ENCODE data around the gene PHLDB3. TPM values are rescaled to one million over a fixed set of nuclear protein-coding genes. Genes with fewer than 3 reads are reported as not detected.

The PHLDB3 gene
- total RNA-seq, 1 donor from 2014 or later = 7.8 TPM

GRCh38 chr19:43501661-43502418, 2.7 kb downstream of the PHLDB3 start:
- Histone ChIP-seq H3K27ac (no peak overlapping the region), H3K4me3 (no peak overlapping the region), H3K36me3 (peaks cover 10% of the 10 kb centered on the region), H3K4me1 (peaks cover 23% of the 10 kb centered on the region), H3K27me3 (ENCODE audit: low read depth) (no peaks in the 10 kb centered on the region), H3K9me3 (no peaks in the 10 kb centered on the region)
- TF ChIP-seq CTCF (IDR thresholded peaks at IDR 0.05) = no peak
- DNase-seq (no peak), ATAC-seq (no peak)
- intact Hi-C loops (cut with DNase I) = no loop called here

- no peaks in the 10 kb centered on the region for H3K9me3 ChIP-seq
- DNase-seq (no peak), ATAC-seq (no peak)
- H3K36me3 ChIP-seq = peaks cover 28% of the 10 kb centered on the region
- intact Hi-C loops (cut with DNase I) = no loop called here
- no peak for TF ChIP-seq CTCF (IDR thresholded peaks at IDR 0.05)
- no peaks in the 10 kb centered on the region for H3K27me3 ChIP-seq (ENCODE audit: low read depth)
- H3K4me1 ChIP-seq = peaks cover 12% of the 10 kb centered on the region
- no peak overlapping the region for H3K4me3 ChIP-seq
- no peak overlapping the region for H3K27ac ChIP-seq
These were observed 5.5 kb downstream of the PHLDB3 start for GRCh38 chr19:43499042-43499441.

- intact Hi-C loops (cut with DNase I) = no loop called here
These were observed 6.2 kb downstream of the PHLDB3 start for GRCh38 chr19:43498233-43498842.

GRCh38 chr19:43496960-43497359, 7.6 kb downstream of the PHLDB3 start:
- no peaks in the 10 kb centered on the region for H3K9me3 ChIP-seq
- DNase-seq (no peak), ATAC-seq (no peak)
- no peak overlapping the region for H3K4me3 ChIP-seq
- intact Hi-C loops (cut with DNase I) = no loop called here
- H3K36me3 ChIP-seq = peaks cover 28% of the 10 kb centered on the region
- no peaks in the 10 kb centered on the region for H3K27me3 ChIP-seq (ENCODE audit: low read depth)
- TF ChIP-seq CTCF (IDR thresholded peaks at IDR 0.05) = no peak
- no peak overlapping the region for H3K27ac ChIP-seq
- no peaks in the 10 kb centered on the region for H3K4me1 ChIP-seq

More at GRCh38 chr19:43498233-43498842, 6.2 kb downstream of the PHLDB3 start:
- no peaks in the 10 kb centered on the region for H3K9me3 ChIP-seq
- TF ChIP-seq CTCF (IDR thresholded peaks at IDR 0.05) = no peak
- H3K27me3 ChIP-seq (ENCODE audit: low read depth) = no peaks in the 10 kb centered on the region
- ATAC-seq = no peak
- H3K4me1 ChIP-seq = peaks cover 11% of the 10 kb centered on the region
- no peak overlapping the region for H3K4me3 ChIP-seq
- no peak overlapping the region for H3K27ac ChIP-seq
- peaks cover 28% of the 10 kb centered on the region for H3K36me3 ChIP-seq
- DNase-seq = no peak

- Histone ChIP-seq H3K27me3 (ENCODE audit: low read depth) (no peaks in the 10 kb centered on the region), H3K27ac (no peak overlapping the region), H3K36me3 (peaks cover 28% of the 10 kb centered on the region), H3K4me3 (no peak overlapping the region), H3K4me1 (no peaks in the 10 kb centered on the region), H3K9me3 (no peaks in the 10 kb centered on the region)
- DNase-seq = no peak
- ATAC-seq = no peak
- intact Hi-C loops (cut with DNase I) = no loop called here
- no peak for TF ChIP-seq CTCF (IDR thresholded peaks at IDR 0.05)
These were observed 9.5 kb downstream of the PHLDB3 start for GRCh38 chr19:43495082-43495481.

Data from lower lobe of right lung (tissue), 2 donors.